GM18951 (cell line): ENCODE data around the gene MORN1.

Experiments used
- POLR2A ChIP-seq: IDR thresholded peaks from 4 replicates; pipeline ENCODE4 v1.6.1; 2011; ENCODE audit warnings: mild to moderate bottlenecking; ENCODE audit not compliant: insufficient read length, insufficient read depth; ENCODE audit errors: extremely low read depth
- in situ Hi-C: fragments of 300-500 bp; cut with MboI; formaldehyde crosslinking; loops from one replicate; pipeline ENCODE4 v1.12.0; 2022; ENCODE audit warnings: low sequenced_read_pairs, mixed read lengths, inconsistent platforms; ENCODE audit not compliant: unreplicated experiment

The MORN1 gene

DNA sequence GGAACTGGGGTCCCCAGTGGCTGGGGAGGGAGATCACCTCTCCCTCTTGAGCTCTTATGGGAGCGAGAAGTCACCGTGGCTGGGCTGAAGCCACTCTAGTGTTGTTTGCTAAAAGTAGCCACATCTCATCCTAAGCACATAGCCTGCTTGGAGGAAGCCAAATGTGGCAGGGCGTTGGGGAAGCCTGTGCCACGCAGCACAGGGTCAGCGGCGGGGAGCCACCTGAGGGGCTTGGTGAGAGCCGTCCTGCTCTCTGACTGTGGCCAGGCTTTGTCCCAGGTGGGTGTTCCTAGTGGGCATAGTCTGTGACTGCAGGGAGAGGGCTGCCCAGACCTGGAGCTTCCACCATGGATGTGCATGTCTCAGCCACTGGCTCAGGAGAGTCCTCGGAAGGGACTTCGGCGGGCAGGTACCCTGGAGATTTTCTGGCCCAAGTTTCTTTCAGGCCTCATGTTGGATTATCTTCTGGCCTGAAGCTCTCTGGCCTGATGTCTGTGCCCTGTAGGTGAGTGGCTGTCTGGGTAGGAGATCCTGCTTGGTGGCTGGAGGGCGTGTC, 38.9 kb downstream of the MORN1 start:
- in situ Hi-C loops = no loop called here
- TF ChIP-seq POLR2A = no peak

DNA sequence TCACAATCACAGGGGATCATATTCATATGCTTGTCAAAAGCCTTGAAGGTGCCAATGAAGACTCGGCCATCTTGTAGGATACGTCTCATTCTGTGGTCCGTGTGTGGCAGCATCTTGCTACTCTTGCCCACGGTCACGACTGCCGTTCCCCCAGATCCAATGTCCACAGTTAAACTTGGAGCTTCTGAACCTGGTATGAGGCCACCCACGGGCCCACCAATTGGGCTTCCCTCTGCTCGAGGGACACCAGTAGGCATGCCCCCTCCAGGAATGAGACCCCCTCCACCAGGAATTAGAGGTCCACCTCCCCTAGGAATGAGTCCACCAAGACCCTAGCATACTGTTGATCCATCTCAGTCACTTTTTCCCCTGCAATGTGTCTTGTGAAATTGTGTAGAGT, 39.6 kb downstream of the MORN1 start:
- no peak for TF ChIP-seq POLR2A
- in situ Hi-C loops = no loop called here

DNA sequence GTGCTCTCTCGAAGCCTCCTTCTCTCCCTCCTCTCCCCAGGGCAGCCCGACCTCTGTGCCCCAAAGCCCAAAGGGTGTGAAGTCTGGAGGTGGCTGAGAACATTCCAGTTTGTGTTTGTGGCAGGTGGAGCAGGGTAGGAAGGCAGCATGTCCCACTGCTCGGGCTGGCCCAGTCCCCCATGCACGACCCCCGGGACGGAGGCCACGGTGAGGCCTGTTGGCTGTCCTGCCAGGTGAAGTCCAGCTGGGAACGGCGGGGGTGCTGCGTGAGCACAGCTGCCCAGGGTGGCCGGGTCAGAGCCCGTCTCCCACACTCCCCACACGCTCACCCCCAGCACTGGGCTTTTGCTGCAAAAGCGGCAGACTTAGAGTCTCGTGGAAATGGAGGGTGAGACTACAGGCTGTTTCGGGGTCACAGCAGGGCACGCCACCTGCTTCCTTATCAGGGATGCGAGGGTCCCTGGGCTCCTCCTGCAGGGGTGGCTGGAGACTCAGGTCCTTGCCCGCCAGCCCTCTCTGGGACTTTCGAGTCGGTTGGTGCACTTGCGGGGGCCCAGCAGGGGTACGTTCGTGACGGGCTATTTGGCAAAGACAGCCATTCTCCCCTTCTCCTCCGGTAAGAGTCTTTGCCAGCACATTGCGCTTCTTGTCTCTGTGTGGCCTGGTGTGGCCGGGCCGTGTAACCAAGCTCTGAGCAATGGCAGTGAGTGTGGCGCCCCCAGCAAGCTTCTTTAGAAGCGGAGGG, 40.3 kb downstream of the MORN1 start:
- no peak for TF ChIP-seq POLR2A
- in situ Hi-C loops = no loop called here

DNA sequence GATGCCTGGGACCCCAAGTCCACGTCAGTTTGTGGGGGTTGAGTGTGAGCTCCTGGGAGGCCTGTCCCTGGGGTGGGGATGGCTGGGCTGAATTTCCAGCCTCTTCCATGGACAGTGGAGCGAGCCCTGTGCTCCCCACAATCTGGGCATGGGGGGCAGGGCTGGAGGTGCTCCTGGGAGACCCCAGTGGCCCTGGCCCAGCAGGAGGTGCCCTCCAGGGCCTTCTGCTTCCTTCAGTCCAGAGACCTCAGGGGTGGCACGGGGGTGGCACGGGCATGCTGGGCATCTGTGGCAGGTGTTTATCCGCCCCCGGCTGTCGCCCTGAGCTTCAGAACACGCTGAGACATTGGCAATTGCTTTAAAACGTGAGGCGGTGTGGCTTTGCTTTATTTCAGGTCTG, 40.9 kb downstream of the MORN1 start:
- in situ Hi-C loops = no loop called here
- no peak for TF ChIP-seq POLR2A

DNA sequence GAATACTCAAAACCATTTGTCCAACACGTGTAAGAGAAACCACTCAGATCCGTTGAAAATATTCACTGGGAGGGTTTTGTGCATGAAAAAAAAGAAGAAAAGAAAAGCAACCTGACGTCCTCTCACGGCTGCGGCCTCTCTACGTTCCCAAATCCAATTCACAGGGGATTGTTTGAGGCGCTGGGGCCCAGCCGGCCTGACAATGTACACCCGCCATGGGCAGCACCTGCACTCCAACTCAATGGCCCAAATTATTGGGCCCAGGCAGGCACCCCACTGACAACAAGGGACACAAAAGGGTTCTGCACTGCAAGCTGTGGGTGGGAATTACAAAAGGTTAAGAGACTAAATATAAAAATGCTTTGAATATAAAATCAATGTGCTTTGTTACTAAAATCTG, 41.5 kb downstream of the MORN1 start:
- in situ Hi-C loops = no loop called here
- no peak for TF ChIP-seq POLR2A

DNA sequence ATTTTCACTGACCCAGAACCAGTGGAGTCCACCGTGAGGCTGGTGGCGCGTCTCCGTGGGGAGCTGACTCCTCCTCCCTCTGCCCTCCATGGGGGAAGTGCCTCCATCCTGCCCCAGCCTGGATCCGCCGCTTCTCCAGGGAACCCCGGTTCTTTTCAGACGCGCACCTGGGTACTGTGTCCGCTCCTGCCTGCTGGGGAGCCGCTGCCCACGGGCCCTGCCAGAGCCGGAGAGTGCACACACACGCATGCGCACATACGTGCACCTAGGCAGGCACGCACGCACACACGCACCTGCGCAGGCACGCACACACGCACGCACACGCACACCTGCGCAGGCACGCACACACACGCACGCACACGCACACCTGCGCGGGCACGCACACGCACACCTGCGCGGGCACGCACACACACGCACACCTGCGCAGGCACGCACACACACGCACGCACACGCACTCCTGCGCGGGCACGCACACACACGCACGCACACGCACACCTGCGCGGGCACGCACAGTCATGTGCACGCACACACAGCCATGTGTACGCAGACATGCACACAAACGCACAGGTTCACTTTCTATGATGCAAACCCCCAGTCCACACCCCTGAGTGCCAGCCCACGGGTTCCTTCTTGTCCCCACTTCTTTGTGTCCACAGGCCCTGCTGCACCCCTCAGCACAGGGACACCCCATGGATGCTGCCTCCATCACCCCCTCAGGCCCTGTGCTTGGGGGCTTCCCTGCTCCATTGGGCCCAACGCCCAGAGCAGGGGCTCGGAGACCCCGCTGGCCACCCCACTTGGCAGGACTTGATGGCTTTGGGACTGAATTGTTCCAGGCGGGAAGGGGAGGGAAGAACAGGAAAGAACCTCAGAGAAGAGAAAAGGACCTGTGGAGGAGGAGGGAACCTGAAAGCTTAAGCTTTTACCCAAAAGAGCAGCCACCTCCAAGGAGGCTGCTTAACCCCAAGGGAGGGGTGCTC, 42.7 kb downstream of the MORN1 start:
- TF ChIP-seq POLR2A = no peak
- in situ Hi-C loops = no loop called here

DNA sequence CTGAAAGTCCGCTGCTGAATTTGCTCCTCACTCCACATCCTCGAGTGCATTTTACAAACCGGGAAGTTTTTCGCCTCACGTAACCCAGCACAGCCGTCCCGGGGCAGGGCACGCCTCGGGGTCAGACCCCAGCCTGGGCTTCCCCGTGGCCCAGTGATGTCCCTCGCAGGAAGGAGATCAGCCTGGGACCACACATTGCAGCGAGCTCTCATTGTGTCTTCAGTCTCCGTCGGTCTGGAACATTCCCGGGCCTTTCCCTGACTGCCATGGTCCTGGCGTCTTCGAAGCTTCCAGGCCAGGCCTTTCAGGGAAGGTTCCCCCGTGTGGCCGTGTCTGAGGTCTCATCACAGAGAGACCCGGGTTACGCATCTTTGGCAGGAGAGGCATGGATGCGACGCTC, 43.5 kb downstream of the MORN1 start:
- no peak for TF ChIP-seq POLR2A
- in situ Hi-C loops = no loop called here

DNA sequence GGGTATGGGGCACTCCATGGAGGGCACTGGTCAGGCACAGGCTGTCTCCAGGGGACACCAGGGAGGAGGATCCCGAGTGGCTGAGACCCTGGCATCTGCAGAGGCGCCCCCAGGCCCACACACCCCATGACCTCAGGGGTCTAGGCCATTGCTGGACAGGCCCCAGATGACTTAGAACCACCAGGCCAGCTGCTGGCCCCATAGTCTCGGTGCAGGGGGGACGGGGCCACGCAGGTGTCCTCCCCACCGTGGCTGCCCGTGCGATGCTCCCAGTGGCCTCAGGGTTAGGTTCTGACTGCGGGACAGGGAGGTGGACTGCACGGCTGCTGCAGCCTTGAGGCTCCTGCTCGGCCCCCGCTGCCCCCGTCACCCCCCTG, 44.0 kb downstream of the MORN1 start:
- TF ChIP-seq POLR2A = no peak
- in situ Hi-C loops = no loop called here

DNA sequence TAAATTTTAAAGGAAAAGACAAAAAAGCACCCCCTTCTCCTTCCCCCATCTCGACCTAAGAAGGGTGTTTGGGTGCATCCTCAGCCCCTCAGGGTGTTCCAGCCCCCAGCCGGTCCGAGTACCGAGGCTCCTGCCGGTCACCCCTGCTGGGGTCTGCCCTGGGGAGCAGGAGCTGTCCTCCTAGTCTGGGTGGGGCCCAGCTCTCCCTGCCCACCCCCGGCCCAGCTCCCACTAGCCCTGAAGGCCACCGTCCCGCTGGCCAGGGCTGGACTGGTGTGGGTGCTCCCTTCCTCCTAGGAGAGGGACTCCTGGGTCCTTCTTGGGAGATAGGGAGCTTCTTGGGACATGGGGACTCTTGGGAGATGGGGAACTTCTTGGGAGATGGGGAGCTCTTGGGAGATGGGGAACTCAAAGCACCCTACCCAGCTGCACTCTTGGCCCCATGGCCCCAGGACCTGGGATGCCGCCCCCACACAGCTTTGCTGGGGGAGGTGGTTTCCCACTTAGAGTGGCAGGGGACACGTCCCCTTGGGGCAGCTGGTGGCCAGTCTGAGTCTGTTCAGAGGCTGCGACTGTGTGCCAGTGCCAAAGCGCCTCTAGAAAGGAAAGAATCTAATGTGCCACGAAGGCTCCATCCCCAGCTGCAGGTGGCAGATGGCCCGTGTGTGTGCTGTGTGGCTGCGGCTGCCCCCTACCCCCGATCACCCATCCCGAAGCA, 44.5 kb downstream of the MORN1 start:
- TF ChIP-seq POLR2A = no peak
- in situ Hi-C loops = no loop called here

DNA sequence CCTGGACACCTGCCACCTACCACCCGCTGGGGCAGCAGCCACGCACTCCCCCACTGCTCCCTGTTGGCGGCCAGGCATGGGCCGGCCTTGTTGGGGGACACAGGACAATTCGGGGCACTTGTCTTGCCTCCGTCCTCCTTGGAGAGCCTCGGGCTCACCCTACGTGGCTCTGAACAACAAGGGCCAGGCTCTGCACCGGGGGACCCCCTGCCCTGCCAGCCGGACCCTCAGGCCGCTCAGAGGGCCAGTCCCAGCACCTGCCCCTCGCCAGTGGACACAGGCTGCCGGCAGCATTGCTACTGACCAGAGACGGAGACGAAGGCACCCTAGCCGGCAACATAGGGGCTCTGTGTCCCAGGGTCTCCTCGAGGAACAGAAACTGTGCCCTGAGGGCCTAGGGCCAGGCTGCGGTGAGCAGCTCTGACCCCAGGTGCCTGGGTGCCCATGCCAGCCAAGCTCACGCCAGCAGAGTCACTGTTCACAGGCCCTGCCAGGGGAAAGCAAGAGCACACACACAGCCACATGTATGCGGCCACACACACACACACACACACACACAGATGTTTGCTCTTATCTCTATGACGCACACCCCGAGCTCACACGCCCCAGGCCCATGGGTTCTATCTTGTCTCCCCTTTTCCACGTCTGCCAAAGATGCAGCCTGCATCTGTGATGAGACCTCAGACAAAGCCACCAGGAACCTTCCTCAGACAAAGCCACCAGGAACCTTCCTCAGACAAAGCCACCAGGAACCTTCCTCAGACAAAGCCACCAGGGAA, 45.9 kb downstream of the MORN1 start:
- in situ Hi-C loops = no loop called here
- no peak for TF ChIP-seq POLR2A

DNA sequence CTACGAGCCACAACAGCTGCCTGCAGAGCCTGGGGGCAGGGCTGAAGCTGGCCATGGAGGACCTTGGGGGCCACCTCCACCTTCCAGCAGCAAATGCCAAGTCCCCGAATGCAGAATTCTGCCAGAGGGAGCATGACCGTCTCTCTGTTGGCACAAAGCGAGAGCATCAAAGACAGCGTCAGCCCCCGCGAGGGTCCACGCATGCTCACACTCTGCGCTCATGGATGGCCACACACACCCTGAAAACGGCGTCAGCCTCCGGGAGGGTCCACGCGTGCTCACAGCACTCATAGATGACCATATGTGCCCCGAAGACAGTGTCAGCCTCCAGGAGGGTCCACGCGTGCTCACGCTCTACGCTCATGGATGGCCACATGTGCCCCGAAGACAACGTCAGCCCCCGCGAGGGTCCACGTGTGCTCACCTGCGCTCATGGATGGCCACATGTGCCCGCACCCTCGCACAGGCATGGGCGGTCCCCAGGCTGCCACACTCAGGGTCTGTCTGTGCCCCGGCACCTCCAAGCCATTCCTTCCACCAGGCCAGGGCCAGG, 46.5 kb downstream of the MORN1 start:
- no peak for TF ChIP-seq POLR2A
- in situ Hi-C loops = no loop called here

DNA sequence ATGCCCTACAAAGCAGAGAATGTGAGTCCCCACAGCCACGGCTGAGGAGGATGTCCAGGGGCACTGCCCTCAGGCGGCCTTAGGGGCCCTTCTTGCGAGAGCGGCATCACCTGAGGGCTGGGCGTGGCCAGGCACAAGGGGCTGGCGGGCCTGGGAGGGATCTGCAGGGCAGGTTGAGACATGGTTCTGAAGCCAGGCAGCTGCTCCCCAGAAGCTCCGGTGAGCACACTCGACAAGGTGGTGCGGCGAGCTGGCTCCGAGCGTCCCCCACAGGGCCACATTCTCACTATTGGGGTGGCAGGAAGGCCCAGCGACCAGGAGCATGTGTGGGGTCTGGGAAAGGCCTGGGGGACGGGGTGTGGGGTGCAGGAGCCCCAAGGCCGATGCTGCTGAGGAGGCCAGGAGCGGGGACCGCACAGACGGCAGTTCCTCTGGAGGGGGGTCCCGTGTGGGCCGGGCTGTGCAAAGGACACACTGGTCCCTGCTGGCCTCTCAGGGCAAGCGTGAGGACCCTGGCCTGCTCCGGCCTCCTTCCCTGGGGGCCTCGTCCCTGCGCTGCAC, 47.2 kb downstream of the MORN1 start:
- in situ Hi-C loops = no loop called here
- no peak for TF ChIP-seq POLR2A
